Brain microvascular endothelial cell (primary cell): Measurements from ENCODE around the gene SLC47A2.

ENCODE experiments used
- DNase-seq: peaks from one replicate; pipeline ENCODE4 v3.0.0-alpha.2; 2020
- H3K27ac ChIP-seq: fragments of 250-450 bp; sonication (Bioruptor Pico); 2 replicates; pipeline ENCODE4 v1.5.1; 2020; ENCODE audit warnings: mild to moderate bottlenecking, moderate library complexity
- H3K27me3 ChIP-seq: fragments of 250-450 bp; sonication (Bioruptor Pico); replicated peaks from 2 replicates; pipeline ENCODE4 v1.5.1; 2020; ENCODE audit warnings: mild to moderate bottlenecking
- H3K36me3 ChIP-seq: fragments of 250-450 bp; sonication (Bioruptor Pico); replicated peaks from 2 replicates; pipeline ENCODE4 v1.5.1; 2020; ENCODE audit warnings: mild to moderate bottlenecking
- H3K4me3 ChIP-seq: 2 replicates; pipeline ENCODE4 v1.5.1; 2011; ENCODE audit warnings: low read depth, mild to moderate bottlenecking, control low read depth, low read length, moderate library complexity
- CTCF ChIP-seq: IDR thresholded peaks from 2 replicates; pipeline ENCODE4 v1.5.1; 2011; ENCODE audit warnings: low read depth, mild to moderate bottlenecking, moderate library complexity, low read length, control low read depth, inconsistent platforms; ENCODE audit errors: missing control alignments
- in situ Hi-C: cut with HindIII; loops from 2 replicates; pipeline ENCODE4 v1.10.0; 2017; ENCODE audit warnings: low sequenced_read_pairs, low pct_ligation_motif_present

SLC47A2 gene

GRCh38 chr17:19705771-19706770 lies 10.3 kb downstream of the SLC47A2 start:
- Histone ChIP-seq H3K4me3 (no peak overlapping the region), H3K27me3 (no peaks in the 10 kb centered on the region), H3K27ac (no peak overlapping the region), H3K36me3 (no peaks in the 10 kb centered on the region)
- DNase-seq: no peak
- in situ Hi-C loops: no loop called here
- no peak for TF ChIP-seq CTCF

- no peaks in the 10 kb centered on the region for H3K27me3 ChIP-seq
- no peak overlapping the region for H3K27ac ChIP-seq
- H3K4me3 ChIP-seq: no peak overlapping the region
- in situ Hi-C loops: no loop called here
- no peaks in the 10 kb centered on the region for H3K36me3 ChIP-seq
- no peak for DNase-seq
- no peak for TF ChIP-seq CTCF
Measured at GRCh38 chr17:19705201-19705600, 11.2 kb downstream of the SLC47A2 start.

GRCh38 chr17:19703828-19704613 lies 12.4 kb downstream of the SLC47A2 start:
- no peaks in the 10 kb centered on the region for H3K27me3 ChIP-seq
- DNase-seq: no peak
- no peak overlapping the region for H3K4me3 ChIP-seq
- H3K27ac ChIP-seq: no peak overlapping the region
- no peak for TF ChIP-seq CTCF
- in situ Hi-C loops: no loop called here
- H3K36me3 ChIP-seq: no peaks in the 10 kb centered on the region

GRCh38 chr17:19703106-19703827 lies 13.1 kb downstream of the SLC47A2 start:
- in situ Hi-C loops: no loop called here

More at GRCh38 chr17:19703106-19703827, 13.1 kb downstream of the SLC47A2 start:
- no peak overlapping the region for H3K27ac ChIP-seq
- TF ChIP-seq CTCF: no peak
- H3K4me3 ChIP-seq: no peak overlapping the region
- no peak for DNase-seq
- no peaks in the 10 kb centered on the region for H3K27me3 ChIP-seq
- no peaks in the 10 kb centered on the region for H3K36me3 ChIP-seq
